ENCODE measurements around the gene DUS1L. TPM values are rescaled to one million over a fixed set of nuclear protein-coding genes. Genes with fewer than 3 reads are reported as not detected.

Gene DUS1L
- total RNA-seq, 1 experiment from 2014 or later: 44.9 TPM

DNA sequence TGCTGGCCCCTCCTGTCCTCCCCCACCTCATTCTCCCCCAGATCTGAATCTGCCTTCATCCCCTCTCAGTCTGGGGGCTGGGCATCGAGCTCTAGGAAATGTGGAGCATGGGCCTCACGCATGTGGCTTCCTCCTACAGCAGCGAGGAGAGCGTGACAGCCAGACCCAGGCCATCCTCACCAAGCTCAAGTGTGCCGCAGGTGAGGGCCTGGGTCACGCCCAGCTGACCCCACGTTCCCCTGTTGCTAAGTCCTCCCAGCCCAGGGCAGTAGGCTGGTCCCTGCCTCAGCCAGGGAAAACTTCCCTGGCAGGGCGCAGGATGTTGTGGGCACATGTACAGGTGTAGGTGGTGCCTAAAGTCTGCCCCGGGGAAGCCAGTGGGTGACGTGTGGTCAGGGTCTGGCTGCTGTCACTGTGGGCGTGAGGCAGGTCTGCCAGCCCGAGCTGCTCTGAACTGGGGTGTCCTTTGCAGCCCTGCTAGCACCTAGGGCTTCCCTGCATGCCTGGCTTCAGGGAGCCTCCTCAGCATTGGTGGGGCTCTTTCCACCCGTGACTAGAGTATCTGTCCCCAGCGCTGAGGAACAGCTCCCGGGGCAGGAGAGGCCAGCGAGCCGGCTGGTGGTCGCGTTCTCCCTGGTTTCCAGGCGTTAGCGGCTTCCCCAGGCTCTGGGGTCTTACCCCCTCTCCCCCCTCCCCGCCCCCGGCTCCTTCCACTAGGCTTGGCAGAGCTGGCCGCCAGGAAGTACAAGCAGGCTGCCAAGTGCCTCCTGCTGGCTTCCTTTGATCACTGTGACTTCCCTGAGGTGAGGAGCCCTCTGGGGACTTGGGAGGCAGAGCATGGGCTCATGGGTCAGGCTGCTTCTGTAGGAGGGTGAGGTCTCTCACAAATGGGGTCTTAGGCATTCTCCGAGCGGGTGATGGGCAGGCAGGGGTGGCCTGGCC is 10.3 kb downstream of the DUS1L start:
- no peak for DNase-seq (ENCODE audit: low spot score)

DNA sequence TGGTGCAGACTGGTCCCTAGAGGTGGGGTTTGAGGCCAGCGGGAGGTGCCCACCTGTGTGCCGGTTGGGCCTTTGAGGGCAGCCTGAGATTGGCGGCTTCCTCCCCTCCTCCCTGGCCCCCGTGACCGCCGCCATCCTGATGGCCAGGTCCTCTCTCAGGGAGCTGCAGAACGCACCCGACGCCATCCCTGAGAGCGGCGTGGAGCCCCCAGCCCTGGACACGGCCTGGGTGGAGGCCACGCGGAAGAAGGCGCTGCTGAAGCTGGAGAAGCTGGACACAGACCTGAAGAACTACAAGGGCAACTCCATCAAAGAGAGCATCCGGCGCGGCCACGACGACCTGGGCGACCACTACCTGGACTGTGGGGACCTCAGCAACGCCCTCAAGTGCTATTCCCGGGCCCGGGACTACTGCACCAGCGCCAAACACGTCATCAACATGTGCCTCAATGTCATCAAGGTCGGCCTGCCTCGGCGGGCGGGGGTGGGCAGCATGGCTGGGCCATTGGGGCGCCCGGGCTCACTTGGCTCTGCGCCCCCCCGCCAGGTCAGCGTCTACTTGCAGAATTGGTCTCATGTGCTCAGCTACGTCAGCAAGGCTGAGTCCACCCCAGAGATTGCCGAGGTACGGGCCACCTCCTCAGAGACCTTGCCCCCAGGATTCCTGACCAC is 11.1 kb downstream of the DUS1L start:
- no peak for DNase-seq (ENCODE audit: low spot score)

DNA sequence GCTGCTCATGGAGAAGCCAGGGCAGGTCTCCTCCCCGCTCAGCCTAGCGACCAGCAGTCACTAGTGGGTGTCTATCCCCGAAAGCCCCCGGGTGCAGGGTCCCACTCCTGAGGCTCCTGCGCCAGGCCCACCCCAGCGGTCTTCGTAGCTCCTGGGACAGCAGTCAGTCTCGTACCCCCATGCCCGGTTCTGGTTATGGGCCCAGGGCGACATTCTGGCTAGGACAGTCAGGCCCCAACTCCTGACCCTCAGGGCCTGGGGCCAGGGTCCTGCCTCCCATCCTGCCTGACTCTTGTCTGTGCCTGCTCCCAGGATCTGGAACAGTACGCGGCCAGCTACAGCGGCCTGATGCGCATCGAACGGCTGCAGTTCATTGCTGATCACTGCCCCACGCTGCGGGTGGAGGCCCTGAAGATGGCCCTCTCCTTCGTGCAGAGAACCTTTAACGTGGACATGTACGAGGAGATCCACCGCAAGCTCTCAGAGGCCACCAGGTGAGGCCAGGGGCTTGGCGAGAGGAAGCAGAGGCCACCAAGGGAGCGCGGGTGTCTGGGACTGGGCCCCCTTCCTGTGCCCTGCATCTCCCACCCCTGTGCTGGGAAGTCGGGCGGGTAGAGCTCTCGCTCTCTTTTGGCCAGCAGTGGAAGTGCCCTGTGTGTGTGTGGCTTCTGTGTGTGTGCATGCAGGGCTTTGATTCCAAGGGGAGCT is 11.9 kb downstream of the DUS1L start:
- DNase-seq (ENCODE audit: low spot score): no peak

DNA sequence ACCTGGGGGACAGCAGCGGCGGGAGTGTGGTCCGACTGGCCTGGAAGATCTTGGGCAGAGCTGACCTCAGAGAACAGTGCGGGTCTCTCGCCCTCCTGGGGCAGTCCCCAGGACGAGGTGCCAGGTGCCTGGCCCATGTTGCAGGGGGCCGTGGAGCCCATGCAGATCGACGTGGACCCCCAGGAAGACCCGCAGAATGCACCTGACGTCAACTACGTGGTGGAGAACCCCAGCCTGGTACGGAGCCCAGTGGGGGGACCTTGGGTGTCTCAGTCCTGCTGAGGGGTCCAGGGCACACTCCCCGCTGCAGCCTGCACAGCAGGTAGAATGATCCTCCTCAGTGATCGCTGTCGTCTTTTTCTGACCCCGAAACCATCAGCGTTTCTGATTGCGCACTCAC is 12.5 kb downstream of the DUS1L start:
- no peak for DNase-seq (ENCODE audit: low spot score)

DNA sequence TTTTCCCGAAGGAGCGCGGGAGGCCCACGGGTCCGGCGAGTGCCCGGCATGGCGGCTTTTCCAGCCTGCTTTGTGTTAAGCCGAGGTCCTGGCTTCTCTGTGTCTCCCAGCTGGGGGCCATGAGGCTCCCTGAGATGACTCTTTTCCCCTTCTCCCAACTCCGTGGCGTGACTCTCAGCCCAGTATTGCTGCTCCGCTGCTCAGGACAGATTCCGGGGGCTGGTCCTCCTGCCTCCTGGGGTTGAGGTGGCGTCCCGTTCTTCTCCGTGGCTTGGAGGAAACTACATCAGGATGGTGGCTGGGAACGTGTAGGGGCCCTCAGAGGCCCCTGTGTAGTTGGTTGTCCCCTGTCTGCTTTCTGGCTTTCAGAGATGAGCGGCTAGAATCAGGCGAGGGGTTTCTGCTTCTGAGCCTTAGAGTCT is 13.0 kb downstream of the DUS1L start:
- DNase-seq (ENCODE audit: low spot score): no peak

DNA sequence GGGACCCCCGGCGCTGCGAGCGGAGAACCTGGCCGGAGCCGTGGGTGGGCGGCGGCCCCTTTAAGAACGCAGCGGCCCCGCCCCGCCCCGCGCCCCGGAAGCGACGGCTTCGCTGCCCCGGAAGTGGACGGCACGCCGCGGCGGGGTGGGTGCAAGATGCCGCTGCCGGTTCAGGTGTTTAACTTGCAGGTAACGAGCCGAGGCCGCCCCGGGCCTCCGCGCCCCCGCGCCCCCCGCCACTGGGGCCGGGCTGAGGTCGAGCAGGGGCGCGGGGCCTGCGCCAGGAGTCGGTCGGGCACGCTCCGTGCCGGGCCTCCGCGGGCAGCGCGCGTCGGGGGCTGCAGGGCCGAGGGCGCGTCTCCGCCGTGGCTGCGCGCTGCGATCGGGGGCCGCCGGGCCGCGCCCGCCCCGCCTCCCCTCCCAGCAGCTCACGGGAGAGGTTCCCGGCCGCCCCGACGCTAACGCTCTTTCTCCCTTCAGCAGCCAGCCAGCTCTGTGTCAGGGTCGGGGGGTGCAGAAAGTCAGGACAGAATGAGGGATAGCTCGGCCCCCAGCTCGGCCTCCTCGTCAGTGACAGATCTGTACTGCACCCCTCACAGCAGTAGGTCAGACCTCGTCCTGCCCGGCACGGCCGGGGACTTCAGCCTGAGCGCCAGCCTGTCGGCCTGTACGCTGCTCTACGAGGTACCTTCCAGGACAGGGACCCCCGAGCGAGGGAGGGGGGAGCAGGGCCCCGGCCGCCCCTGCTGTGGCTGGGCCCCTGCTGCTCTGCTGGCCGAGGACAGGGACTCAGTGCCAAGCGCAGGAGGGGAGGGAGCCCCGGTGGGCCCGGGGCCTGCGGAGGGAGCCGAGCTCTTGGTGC is 13.6 kb downstream of the DUS1L start, which contains the start of the genes GPS1 and RFNG:
Gene GPS1 (plus strand): TSS at position 123 of the 862 bp plus-strand sequence. CDS start 34 bp downstream, at position 157.
Gene RFNG (minus strand): TSS at position 36 of the 862 bp plus-strand sequence. CDS start 45 bp downstream, outside the sequence.
- no peak for DNase-seq (ENCODE audit: low spot score)

DNA sequence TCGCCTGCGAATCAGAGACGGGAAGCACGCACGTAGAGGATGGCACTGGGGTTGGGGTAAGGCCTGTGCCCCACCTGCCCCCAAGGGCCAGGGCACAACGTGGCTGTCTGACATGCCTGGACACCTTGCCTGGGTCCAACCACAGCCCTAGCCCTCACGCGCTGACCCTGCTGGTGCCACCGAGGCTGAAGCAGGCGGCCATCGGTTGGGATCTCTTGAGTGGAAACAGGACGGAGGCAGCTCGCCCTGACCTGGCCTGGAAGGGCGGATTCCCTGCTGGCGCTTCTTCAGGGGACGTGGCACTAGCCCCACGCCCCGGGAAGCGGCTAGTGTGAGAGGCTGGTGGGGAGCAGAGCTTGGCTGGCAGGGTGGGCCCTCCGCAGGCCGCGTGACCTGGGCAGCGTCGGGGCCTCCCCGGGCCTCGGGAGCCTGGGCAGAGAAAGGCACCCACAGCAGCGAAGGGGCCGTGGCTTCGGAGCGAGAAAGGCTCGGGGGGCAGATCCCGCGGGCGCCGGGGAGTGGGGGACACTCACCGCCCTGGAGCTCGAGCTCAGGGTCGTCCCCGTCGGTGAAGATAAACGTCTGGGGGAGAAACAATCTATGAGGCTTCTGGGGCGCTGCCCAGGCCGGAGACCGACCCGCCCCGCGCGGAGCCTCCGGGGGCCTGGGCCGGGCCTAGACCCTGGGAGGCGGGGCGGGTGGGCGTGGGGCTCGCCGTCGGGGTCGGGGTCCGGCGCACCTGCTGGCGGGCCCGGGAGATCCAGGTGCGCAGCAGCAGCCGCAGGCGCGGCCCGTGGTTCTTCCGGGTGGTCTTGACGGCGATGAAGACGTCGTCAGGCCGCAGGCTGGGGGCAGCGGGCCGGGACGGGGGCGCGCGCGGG is 14.6 kb downstream of the DUS1L start:
- no peak for DNase-seq (ENCODE audit: low spot score)

DNA sequence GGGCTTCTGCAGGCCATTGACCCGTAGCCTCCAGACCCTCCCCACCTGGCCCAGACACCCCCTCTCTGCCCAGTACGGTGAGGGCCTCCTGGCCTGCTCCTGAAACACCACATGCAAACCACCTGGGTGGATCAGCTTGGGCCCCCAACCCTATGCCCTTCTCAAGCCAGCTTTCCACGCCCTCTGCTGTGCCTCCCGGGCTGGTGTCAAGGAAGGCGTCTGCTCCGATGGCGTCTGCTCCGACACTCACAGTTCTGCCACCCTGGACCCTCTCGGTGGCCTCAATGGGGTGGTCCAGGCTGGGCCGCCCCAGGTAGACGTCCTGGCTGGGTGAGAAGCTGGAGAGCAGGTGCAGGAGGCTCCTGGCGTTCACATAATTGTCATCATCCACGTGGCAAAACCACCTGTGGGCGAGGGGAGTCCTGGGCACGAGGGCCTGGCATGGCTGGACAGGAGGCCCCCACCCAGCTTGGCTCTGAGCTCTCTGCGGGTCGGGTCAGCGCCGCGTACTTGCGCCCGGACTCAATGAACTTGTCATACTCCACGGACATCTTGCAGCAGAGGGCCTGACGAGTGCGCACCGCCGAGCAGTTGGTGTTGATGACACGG is 15.3 kb downstream of the DUS1L start:
- DNase-seq (ENCODE audit: low spot score): no peak

DNA sequence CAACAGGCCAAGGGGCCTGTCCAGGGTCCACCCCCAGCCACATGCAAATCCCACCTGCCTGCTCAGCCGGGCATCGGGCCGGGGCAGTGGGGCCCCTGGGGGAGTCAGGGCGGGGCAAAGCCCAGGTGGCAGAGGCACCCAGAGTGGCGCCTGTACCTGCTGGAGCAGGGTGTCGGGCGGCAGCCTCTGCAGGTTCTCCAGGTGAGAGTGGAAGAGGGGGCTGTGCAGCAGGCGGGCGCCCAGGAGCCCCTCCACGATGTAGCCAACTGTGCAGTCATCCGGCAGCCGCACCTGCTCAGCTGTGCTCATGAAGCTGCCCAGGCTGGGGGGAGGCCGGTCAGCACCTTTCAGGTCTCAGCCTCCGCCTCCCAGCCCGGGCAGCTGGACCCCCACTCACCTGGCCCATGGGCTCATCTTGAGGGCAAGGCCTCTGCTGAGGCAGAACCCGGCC is 16.1 kb downstream of the DUS1L start:
- no peak for DNase-seq (ENCODE audit: low spot score)

DNA sequence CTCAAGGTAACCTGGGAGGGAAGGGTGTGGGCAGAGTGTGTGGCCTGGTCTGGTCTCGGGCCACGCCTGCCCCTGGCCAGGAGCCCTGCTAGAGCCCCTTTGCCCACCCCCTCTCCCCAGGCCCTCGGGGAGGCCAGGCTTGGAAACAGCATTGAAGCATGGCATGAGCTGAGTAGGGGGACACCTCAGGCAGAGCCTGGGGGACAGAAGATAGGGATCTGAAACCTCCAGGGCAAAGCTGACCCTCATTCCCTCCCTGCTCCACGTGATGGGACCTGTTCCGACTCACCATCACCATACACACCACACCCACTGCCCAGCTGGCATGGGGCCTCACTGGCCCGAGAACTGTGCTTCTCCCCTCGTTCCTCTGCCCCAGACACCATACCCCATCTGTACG is 16.5 kb downstream of the DUS1L start:
- no peak for DNase-seq (ENCODE audit: low spot score)

DNA sequence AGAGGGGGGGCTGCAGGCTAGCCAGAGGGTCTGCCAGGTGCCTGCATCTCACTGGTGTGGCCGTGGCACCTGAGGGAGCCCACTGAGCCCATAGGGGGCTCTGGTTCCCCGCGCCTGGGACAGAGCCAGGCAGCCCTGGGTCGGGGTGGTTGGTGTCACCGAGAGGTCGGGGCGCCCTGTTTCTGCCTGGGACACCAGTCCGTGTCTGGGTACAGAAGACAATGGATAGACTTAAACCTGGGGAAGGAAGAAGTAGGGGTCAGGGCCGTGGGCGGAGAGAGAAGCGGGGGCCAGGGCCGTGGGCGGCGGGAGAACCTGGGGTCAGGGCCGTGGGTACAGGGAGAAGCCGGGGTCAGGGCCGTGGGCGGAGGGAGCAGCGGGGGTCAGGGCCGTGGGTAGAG is 17.0 kb downstream of the DUS1L start:
- DNase-seq (ENCODE audit: low spot score): no peak

DNA sequence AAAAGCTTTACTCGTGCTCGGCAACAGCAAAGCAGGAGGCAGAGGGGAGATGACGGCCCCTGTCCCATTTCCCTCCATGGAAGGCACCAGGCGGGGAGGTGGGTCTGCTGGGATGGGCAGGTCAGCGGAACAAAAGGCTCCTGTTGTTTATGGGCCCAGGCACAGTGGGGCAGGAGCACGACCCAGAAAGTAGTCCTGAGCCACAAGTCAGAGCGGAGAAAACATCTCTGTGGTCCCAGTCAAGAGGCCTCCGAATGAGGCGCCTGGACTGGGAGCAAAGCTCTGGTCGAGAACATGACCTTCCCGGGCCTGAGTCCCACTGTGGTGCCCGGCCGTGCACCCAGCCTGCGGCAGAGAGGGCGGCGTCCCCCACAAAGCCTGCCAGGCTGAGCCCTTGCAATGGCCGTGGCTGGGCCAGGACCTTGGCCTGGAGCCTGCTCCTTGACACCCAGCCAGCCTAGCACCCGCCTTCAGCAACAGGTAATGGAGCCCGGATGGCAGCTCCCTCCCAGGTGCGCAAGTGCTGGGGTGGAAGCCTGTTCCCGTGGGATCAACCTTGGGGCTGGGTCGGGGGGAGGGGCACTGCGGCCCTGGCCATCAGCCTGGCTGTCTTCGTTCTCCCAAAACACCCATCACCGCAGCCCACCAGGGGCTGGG is 17.6 kb downstream of the DUS1L start:
- no peak for DNase-seq (ENCODE audit: low spot score)

DNA sequence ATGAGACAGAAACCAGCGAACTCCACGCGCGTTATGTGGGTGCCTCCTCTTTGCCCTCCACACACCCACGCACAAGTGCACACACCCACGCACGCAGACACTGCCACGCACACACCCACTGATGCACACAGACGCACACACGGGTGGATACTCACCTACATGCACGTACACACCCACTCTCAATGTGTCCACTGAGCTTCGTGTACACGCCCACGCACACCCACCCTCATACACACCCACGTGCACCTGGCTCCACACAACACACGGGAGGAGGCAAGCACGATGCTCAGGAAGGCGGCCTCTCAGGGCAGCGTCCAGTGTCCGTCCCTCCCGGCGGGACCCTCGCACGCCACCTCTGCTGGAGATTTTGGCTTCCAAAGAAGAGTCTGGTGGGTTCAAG is 18.2 kb downstream of the DUS1L start:
- DNase-seq (ENCODE audit: low spot score): no peak

DNA sequence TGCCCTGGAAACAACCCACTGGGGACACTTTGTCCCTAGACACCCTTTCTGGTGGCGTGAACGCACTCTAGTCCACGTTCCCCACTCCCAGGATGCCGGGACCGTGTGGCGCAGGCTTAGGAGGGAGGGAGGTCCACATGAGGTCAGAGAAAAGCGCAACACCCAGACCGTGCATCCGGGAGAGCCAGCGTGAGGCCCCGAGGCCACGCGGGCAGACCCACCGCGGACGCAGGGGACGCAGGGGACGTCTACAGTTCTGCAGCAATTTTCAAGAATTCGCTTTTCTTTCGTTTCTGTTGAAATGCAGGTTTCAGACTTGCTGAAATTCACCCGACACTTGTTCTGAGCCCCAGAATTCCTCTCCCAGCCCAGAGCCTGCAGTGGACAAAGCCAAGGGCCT is 18.7 kb downstream of the DUS1L start:
- DNase-seq (ENCODE audit: low spot score): no peak

DNA sequence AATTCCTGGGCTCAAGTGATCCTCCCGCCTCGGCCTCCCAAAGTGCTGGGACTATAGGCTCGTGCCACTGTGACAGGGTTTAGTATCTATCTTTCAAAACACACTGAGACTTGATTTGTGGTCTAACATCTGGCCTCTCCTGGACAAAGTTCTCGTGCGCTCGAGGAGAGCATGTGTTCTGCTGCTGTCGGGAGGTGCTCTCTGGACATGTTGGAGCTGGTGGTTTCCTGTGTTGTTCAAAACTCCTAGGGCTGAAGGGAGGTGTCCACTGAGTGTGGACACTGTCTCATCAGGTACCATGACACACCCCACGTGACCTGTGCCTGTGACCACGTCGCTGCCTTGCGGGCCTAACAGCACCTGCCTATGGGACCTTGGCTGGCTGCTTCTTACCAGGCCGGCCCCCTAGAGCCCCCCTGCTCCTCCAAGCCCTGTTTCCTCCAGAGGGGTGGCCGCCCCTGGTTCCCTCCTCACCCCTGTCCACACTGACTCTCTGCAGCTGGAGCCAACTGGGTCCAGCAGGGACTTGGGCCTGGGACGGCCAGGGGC is 19.6 kb downstream of the DUS1L start:
- DNase-seq (ENCODE audit: low spot score): no peak

DNA sequence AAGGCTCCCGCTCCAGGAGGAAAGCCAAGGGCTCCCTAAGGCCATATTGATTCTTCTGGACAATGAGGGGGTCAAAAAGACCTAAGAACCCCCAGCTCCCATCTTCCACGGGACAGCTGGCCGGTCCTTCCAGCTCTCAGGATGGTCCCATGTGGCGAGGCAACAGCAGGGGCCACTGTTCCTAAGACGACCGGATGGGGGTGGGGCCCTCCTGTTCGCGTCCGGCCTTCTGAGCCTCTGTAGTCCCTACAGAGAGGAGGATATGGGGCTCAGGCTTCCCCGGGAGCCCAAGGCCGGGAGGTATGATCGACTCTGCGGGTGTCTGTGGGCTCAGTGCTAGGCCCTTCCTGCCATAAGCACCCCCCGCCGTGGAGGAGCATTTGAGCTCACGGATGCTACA is 22.1 kb downstream of the DUS1L start:
- no peak for DNase-seq (ENCODE audit: low spot score)

DNA sequence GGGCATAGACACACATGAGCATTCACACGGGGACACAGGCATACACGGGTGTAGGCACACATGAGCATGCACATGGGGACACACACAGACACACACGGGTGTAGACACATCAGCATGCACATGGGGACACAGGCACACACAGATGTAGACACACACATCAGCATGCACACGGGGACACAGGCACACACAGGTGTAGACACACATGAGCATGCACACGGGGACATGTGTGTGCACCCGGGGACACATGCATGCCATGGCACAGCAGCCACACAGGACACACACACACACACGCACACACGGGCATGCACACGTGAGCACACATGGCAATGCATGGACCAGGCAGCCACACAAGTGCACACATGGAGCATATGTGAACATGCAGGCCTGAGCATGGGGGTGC is 23.0 kb downstream of the DUS1L start:
- no peak for DNase-seq (ENCODE audit: low spot score)

DNA sequence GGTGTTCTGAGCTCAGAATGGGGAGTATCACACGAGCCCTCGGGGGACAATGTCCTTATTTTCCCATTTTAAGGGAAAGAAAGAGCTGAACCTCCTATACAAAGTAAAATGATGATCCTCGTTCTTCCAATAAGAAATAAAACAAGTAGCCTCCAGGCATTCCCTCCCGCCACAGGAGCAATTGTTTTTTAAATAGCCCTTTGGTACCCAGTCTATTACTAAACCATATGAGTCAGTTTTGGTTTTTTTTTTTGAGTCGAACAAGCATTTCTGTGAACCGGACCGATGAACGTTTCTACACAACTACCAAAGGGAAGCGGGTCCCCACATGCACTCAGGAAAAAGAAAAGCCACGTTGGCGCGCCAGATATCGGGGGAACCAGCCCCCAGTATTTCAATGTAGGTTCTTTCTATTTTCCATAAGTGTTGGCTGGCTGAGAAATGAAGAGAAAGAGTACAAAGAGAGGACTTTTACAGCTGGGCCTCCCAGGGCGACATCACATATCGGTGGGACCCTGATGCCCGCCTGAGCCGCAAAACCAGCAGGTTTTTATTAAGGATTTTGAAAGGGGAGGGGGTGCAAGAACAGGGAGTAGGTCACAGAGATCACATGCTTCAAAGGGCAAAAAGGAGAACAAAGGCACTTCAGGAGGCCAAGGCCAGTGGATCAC is 24.3 kb downstream of the DUS1L start:
- no peak for DNase-seq (ENCODE audit: low spot score)
